WTC11 (cell line): Measurements from ENCODE around the gene CLEC2A. TPM values are rescaled to one million over a fixed set of nuclear protein-coding genes. Genes with fewer than 3 reads are reported as not detected.

Source experiments
- ATAC-seq: fragments of 200-7000 bp; cut with Tn5 transposase; 2 replicates; pipeline ENCODE4 v1.10.0; 2021; ENCODE audit warnings: mild to moderate bottlenecking, moderate library complexity
- CTCF ChIA-PET: fragments of 300-600 bp; sonication (Branson Sonifier 250); formaldehyde crosslinking; loops from one replicate; lab custom pipeline; 2021; ENCODE audit warnings: antibody characterized with exemption; lab: Charles Lee
- POLR2A ChIA-PET: fragments of 350-600 bp; sonication (Branson Sonifier 250); formaldehyde crosslinking; loops from one replicate; lab custom pipeline; 2021; ENCODE audit warnings: antibody characterized with exemption; lab: Charles Lee
- DNase-seq: peaks from one replicate; pipeline ENCODE4 v3.0.0; 2021; ENCODE audit warnings: low spot score
- H3K27ac Mint-ChIP-seq: 2 replicates; pipeline ENCODE4 v1.8.0; 2021; ENCODE audit warnings: mixed read lengths
- H3K27me3 Mint-ChIP-seq: 2 replicates; pipeline ENCODE4 v1.8.0; 2021; ENCODE audit warnings: low read depth, mild to moderate bottlenecking, moderate library complexity, mixed read lengths
- H3K36me3 Mint-ChIP-seq: 2 replicates; pipeline ENCODE4 v1.8.0; 2021; ENCODE audit warnings: mixed read lengths
- H3K4me1 Mint-ChIP-seq: 2 replicates; pipeline ENCODE4 v1.8.0; 2022; ENCODE audit warnings: mixed read lengths
- H3K4me3 Mint-ChIP-seq: 2 replicates; pipeline ENCODE4 v1.8.0; 2021; ENCODE audit warnings: mild to moderate bottlenecking, moderate library complexity, mixed read lengths
- H3K9me3 Mint-ChIP-seq: 2 replicates; pipeline ENCODE4 v1.8.0; 2021; ENCODE audit warnings: mixed read lengths
- ARID4B ChIP-seq: sonication (generic); formaldehyde crosslinking; IDR thresholded peaks from 2 replicates; pipeline ENCODE4 v1.8.0; 2023; ENCODE audit warnings: missing genetic modification reagents, mild to moderate bottlenecking, borderline replicate concordance
- ATF3 ChIP-seq: sonication (generic); formaldehyde crosslinking; conservative IDR thresholded peaks from 2 replicates; pipeline ENCODE4 v1.8.1; 2022; ENCODE audit warnings: mild to moderate bottlenecking, missing genetic modification reagents
- ATF6 ChIP-seq: sonication (generic); formaldehyde crosslinking; IDR thresholded peaks from 2 replicates; pipeline ENCODE4 v1.8.1; 2023; ENCODE audit warnings: mild to moderate bottlenecking, missing genetic modification reagents
- CBFB ChIP-seq: sonication (generic); formaldehyde crosslinking; IDR thresholded peaks from 2 replicates; pipeline ENCODE4 v1.8.1; 2022; ENCODE audit warnings: mild to moderate bottlenecking, low read depth, missing genetic modification reagents
- CREB1 ChIP-seq: sonication (generic); formaldehyde crosslinking; IDR thresholded peaks from 2 replicates; pipeline ENCODE4 v1.8.0; 2023; ENCODE audit warnings: mild to moderate bottlenecking, missing genetic modification reagents
- CTCF ChIP-seq: fragments of 200-600 bp; IDR thresholded peaks from 2 replicates; pipeline ENCODE4 v1.8.0; 2022; ENCODE audit warnings: antibody characterized with exemption
- EMX1 ChIP-seq: fragments of 250-450 bp; sonication (Bioruptor Pico); IDR thresholded peaks from 2 replicates; pipeline ENCODE4 v1.8.0; 2021; ENCODE audit warnings: mild to moderate bottlenecking
- ETV6 ChIP-seq: sonication (generic); formaldehyde crosslinking; IDR thresholded peaks from 2 replicates; pipeline ENCODE4 v1.8.1; 2022; ENCODE audit warnings: mild to moderate bottlenecking, missing genetic modification reagents
- FOXK1 ChIP-seq: sonication (generic); formaldehyde crosslinking; IDR thresholded peaks from 2 replicates; pipeline ENCODE4 v1.8.0; 2022; ENCODE audit warnings: mild to moderate bottlenecking, moderate library complexity, missing genetic modification reagents
- FOXP4 ChIP-seq: sonication (generic); formaldehyde crosslinking; IDR thresholded peaks from 2 replicates; pipeline ENCODE4 v1.8.0; 2022; ENCODE audit warnings: mild to moderate bottlenecking, missing genetic modification reagents
- KAT7 ChIP-seq: sonication (generic); formaldehyde crosslinking; IDR thresholded peaks from 2 replicates; pipeline ENCODE4 v1.8.1; 2023; ENCODE audit warnings: missing genetic modification reagents, mild to moderate bottlenecking, borderline replicate concordance
- MYBL2 ChIP-seq: sonication (generic); formaldehyde crosslinking; IDR thresholded peaks from 2 replicates; pipeline ENCODE4 v1.8.1; 2023; ENCODE audit warnings: mild to moderate bottlenecking, moderate library complexity, missing genetic modification reagents
- NFATC4 ChIP-seq: fragments of 250-450 bp; sonication (Bioruptor Pico); IDR thresholded peaks from 2 replicates; pipeline ENCODE4 v1.9.0; 2021; ENCODE audit warnings: mild to moderate bottlenecking
- NR2C2 ChIP-seq: sonication (generic); formaldehyde crosslinking; IDR thresholded peaks from 2 replicates; pipeline ENCODE4 v1.8.0; 2022; ENCODE audit warnings: mild to moderate bottlenecking, missing genetic modification reagents
- PRRX2 ChIP-seq: fragments of 250-450 bp; sonication (Bioruptor Pico); IDR thresholded peaks from 2 replicates; pipeline ENCODE4 v1.8.0; 2021; ENCODE audit warnings: mild to moderate bottlenecking
- ZBTB43 ChIP-seq: sonication (generic); formaldehyde crosslinking; IDR thresholded peaks from 2 replicates; pipeline ENCODE4 v1.8.1; 2023; ENCODE audit warnings: mild to moderate bottlenecking, missing genetic modification reagents
- ZNF138 ChIP-seq: sonication (generic); formaldehyde crosslinking; conservative IDR thresholded peaks from 2 replicates; pipeline ENCODE4 v1.8.1; 2022; ENCODE audit warnings: mild to moderate bottlenecking, moderate library complexity, missing genetic modification reagents
- ZNF232 ChIP-seq: sonication (generic); formaldehyde crosslinking; IDR thresholded peaks from 2 replicates; pipeline ENCODE4 v1.8.0; 2022; ENCODE audit warnings: mild to moderate bottlenecking, missing genetic modification reagents
- ZNF263 ChIP-seq: sonication (generic); formaldehyde crosslinking; IDR thresholded peaks from 2 replicates; pipeline ENCODE4 v1.8.1; 2022; ENCODE audit warnings: low read depth, mild to moderate bottlenecking, moderate library complexity, missing genetic modification reagents
- ZSCAN18 ChIP-seq: fragments of 250-450 bp; sonication (Bioruptor Pico); IDR thresholded peaks from 2 replicates; pipeline ENCODE4 v2.1.2; 2022; ENCODE audit warnings: mild to moderate bottlenecking, moderate library complexity
- total RNA-seq: library from RNA; stranded (reverse); gene quantifications from 3 replicates; pipeline ENCODE4 v1.2.3, GENCODE V29; 2021

CLEC2A gene
- total RNA-seq, 1 experiment from 2014 or later: 3.5 TPM

- TF ChIP-seq ATF6 (CRISPR knock-in tag): no peak
- TF ChIP-seq ATF3 (CRISPR knock-in tag): no peak
- TF ChIP-seq ARID4B (CRISPR knock-in tag): no peak
- TF ChIP-seq ZBTB43 (CRISPR knock-in tag): no peak
These were observed 36.8 kb downstream of the CLEC2A start (continued) for GRCh38 chr12:9895215-9895971.

GRCh38 chr12:9888665-9889273, 43.4 kb downstream of the CLEC2A start:
- ATAC-seq: no peak
- ChIA-PET POLR2A (no interaction called here), CTCF (no interaction called here)
- Mint-ChIP-seq H3K4me3 (no peak overlapping the region), H3K27me3 (no peaks in the 10 kb centered on the region), H3K36me3 (no peaks in the 10 kb centered on the region), H3K27ac (no peak overlapping the region), H3K9me3 (no peaks in the 10 kb centered on the region), H3K4me1 (no peaks in the 10 kb centered on the region)
- no peak for TF ChIP-seq KAT7
- no peak for DNase-seq

GRCh38 chr12:9883175-9883574, 49.0 kb downstream of the CLEC2A start:
- no peak overlapping the region for H3K27ac Mint-ChIP-seq
- H3K27me3 Mint-ChIP-seq: no peaks in the 10 kb centered on the region
- TF ChIP-seq CREB1 (CRISPR knock-in tag): no peak
- no peak for TF ChIP-seq ETV6 (CRISPR knock-in tag)
- no peak for TF ChIP-seq EMX1 (CRISPR knock-in tag)
- TF ChIP-seq MYBL2: no peak
- TF ChIP-seq ZNF263: no peak
- no peak for TF ChIP-seq NR2C2
- TF ChIP-seq ZSCAN18 (CRISPR knock-in tag): no peak
- no peak for TF ChIP-seq PRRX2 (CRISPR knock-in tag)
- no peak for TF ChIP-seq CBFB (CRISPR knock-in tag)
- no peak for TF ChIP-seq ZNF138
- TF ChIP-seq FOXK1: no peak
- no peak for TF ChIP-seq CTCF
- TF ChIP-seq ZNF232 (CRISPR knock-in tag): no peak
- TF ChIP-seq NFATC4 (CRISPR knock-in tag): no peak
- TF ChIP-seq FOXP4 (CRISPR knock-in tag): no peak

More at GRCh38 chr12:9883175-9883574, 49.0 kb downstream of the CLEC2A start:
- no peaks in the 10 kb centered on the region for H3K9me3 Mint-ChIP-seq
- no peaks in the 10 kb centered on the region for H3K36me3 Mint-ChIP-seq
- ChIA-PET CTCF (no interaction called here), POLR2A (no interaction called here)
- DNase-seq (no peak), ATAC-seq (no peak)
- H3K4me1 Mint-ChIP-seq: peaks cover 15% of the 10 kb centered on the region
- no peak overlapping the region for H3K4me3 Mint-ChIP-seq
